HG02642 (cell line): ENCODE results near the gene C14orf132.

Experiments
- ATAC-seq: cut with Tn5 transposase; IDR thresholded peaks from one replicate; pipeline ENCODE4 v1.9.1; 2021; ENCODE audit warnings: mild to moderate bottlenecking; ENCODE audit not compliant: unreplicated experiment, poor library complexity

C14orf132 gene

DNA sequence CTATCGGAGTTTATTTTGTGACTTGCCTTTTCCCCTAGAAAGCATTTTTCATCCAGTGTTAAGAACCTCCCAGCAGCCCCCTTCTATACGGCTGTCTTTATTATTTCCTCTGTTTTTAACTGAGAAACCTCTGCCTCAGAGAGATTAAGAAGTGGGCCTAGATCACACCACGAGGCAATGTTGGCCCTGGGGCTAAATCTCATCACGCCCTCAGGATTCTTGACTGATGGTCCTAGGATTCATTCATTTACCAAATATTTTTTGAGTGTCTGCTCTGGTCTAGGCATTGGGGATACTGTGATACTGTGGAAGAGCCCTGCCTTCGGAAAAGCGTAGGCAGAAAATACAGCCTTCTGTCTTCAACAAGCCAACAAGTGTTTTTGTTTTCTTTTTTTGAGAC is 42.1 kb downstream of the C14orf132 start:
- ATAC-seq: no peak

DNA sequence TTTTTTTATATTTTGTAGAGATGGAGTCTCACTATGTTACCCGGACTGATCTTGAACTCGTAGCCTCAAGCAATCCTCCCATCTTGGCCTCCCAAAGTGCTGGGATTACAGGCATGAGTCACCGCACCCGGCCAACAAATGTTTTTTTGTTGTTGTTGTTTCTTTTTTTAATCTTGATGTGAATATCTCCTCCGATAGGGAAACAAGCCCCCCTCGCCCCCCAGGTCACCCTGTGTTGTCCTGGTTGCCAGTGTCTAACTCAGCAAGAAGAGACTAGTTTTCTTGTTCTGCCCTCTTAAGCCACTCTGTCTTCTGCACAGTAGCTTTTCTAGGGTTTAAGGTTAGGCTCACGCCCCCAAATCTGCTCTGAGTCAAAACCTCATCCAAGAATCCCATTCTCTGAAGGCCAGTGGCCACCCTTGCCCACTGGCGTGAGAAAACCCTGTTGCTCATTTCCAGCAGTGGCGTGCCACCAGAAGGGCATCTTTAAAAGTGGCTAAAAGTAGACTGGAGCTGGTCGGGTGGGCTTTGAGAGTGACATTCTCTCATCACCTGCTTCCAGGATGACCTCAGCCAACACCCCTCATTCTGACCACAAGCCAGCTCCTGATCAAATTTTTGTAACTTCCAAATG is 42.7 kb downstream of the C14orf132 start:
- ATAC-seq: no peak

DNA sequence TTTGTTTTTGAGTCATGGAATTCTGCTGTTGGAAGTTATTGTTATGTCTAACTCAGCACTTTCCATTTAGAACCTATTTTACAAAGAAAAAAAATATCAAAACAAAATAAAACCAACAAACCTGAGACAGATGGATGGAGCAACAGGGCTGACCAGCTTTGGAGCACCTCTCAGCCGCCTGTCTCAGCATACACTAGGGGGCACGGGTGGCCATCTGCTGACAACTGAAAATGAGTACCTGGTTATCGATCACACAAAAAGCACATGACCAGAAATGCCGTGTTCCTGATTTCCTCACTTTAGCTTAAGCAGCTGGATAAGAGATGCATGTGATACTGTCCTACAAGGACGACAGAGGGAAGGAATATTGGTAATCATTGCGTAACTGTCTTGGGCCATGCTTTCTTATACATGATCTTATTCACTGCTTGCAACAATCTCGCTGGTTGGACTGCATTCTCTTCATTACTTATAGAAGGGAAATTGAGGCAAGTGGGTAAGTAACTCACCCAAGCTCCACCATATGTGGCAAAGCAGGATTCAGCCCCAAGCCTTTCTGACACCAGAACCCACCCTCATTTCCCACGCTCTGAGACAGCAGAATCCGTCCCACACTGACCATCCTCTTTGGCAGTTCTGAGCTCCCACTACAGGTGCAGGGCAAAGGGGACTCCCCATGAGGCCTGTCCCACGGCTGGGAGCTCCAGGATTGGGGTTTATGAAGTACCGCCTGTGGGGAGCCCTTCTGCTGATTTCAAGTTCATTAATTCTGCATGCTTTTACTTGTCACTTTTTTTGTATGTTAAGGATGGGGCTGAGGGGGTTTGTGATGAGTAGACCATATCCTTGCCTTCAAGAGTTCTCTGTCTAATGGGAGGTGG is 43.5 kb downstream of the C14orf132 start:
- no peak for ATAC-seq

DNA sequence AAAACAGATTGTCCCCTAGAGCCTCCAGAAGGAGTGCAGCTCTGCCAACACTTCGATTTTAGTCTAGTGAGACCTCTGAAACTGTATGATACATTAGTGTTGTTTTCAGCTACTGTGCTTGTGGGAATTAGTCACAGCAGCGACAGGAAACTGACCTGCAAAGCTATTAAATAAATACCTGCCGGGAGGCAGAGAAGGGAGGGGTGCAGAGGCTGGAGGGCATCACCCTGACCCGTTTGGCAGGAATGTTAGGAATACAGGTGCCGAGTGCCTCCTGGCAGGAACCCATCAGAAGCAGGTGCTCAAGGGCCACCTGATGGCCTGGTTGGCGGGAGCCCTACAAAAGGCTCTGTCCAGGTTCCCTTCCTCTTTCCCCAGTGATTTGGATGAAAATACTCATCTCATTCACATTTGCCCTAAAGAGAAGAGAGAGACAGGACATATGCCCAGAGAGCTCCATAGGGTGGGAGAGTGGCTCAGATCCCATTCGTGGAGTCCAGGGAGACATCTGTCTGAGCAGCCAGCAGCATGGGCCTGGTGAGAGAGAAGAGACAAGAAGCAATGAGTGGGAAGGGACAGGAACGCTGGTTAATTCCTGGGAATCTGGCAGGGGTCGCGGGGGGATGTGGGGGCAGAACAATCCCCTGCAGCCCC is 44.6 kb downstream of the C14orf132 start:
- ATAC-seq: no peak

DNA sequence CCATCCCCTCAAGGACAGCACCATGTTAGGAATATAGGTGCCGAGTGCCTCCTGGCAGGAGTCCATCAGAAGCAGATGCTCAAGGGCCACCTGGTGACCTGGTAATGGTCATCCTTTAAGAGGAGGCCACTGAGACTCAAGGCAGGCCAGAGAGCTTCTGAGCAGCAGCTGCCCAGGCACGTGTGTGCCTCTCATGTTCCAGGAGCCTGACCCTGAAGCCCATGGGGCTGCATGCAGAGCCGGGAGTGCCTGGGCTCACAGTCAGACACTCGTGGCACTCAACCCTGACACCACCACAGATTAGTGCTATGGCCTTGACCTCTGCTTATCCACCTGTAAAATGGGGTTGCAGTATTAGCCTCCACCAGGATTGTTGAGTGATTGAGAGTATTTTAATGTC is 45.6 kb downstream of the C14orf132 start:
- no peak for ATAC-seq

DNA sequence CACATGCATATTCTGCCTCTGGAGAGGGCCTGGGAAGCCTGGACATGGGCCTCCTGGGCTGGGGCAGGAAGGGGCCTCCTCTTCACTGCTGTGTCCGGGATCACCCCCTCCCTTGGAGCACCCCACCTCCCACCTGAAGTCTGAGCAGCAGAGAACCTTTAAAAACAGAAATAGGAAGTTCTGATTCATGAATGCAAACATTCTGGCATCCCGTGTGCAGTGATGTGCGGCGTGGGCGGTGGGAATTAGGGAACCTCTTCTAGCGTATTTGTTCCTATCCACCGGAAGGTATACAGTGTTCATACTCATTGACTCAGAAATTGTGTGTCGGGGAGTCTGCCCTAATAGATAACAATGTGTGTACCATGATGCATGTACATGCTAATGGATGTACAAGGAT is 46.2 kb downstream of the C14orf132 start:
- ATAC-seq: no peak

DNA sequence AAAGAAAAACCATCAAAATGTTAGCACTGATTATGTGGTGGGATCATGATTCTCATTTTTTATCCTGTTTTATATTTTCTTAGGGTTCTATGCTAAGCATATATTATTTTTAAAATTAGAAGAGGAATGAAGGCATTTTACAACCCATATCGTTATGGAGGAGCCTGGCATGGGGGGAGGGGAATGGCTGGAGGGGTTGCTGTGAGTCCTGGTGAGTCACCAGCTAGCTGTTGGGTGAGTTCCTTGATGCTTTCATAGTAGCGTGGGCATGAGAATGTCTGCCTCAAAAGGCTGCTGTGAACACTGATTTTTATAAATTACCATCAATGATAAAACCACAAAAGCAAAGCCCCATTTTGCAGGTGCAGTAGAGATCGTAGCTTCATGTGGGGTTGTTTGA is 46.9 kb downstream of the C14orf132 start:
- ATAC-seq: no peak

DNA sequence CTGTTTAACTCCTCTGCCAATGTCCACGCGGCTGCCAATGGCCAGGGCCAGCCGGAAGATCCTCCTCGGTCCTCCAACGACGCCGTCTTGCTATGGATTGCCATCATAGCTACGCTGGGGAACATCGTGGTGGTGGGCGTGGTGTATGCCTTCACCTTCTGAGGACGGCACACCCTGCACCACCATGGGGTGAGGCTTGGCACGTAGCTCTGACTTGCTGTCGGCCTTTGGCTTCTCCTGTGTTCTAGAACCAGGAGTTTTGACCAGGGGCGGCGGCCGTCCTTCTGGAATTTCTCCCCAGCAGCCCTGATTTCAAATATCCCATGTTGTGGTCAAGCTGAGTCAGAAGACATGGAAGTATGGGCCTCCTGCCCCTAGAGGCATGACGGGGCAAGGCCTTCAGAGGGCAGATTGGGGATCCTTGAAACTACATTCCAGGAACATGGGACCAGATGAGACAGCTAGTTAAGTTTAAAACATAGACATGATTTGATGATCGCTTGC is 47.5 kb downstream of the C14orf132 start:
- ATAC-seq: no peak

DNA sequence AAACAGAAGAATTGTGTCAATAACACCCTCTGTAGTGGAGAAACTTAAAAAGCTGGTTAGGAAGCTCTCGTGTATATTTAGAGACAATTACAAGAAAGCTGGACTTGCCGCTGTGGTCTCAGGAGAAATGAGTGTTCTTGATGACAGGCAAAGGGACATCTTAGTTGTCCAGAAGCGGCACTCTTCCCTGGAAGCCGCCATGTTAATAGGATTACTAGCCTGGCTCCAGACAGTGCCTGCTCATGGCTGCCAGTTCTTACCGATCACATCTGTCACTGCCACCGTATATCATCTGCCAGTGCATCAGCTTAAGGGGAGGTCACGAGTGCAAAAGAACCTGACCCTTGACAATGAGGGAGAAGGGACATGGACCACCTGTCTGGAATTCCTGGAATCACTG is 48.9 kb downstream of the C14orf132 start:
- ATAC-seq: no peak

DNA sequence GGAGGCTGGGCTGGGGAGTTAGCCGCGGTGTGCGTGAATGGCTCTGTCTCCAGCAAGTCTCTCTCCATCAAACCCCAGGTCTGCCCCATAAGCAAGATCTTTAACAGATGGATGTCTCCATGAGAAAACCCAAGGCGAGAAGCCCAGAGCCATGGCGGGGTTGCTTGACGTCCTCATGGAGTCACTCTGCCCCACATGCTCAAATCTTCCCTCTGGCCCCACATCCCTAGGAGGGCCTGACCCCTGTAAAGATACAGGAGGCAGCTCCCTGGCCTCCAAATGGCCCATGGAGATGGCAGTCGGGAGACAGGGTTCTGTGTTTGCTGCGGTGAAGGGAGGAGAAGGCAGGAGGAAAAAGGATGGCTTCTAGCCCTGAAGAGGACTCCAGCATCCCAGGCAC is 49.3 kb downstream of the C14orf132 start:
- no peak for ATAC-seq

DNA sequence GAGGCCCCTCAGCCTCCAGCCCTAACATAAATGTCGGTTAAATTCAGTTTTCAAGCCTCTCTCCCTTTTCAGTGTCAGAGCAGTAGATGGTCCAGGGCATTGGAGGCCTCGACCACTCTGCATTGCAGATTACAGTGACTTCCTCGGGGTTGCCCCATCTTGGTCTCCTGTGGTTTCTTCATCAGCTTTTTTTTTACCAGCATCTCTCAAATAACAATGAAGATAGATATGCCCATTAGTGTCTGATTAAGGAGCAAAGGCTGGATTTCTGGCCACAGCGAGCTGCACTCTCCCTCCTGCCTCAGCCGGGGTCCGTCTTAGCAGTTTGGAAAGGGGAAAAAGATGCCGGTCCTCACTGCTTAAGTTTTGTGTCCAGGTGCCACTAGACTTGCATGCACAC is 49.7 kb downstream of the C14orf132 start:
- ATAC-seq: no peak

DNA sequence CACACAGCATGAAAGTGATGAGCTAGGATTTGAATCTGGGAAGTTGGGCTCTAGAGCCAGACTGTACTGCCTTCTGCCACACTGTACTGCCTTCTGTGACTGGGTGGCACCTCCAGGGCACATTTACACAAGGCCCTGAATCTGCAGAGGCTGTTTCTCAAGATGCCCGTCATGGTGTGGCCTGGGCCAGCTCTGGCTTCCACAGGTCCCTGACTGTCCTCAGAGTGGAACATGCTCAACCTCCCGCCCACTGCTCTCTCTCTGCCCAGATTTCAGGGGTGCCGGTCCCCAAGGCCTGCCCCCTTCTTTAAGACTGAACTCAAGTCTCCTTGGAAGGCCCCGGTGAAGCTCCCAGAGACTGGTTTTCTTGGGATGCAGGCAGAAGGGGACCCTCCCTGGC is 50.2 kb downstream of the C14orf132 start:
- no peak for ATAC-seq

DNA sequence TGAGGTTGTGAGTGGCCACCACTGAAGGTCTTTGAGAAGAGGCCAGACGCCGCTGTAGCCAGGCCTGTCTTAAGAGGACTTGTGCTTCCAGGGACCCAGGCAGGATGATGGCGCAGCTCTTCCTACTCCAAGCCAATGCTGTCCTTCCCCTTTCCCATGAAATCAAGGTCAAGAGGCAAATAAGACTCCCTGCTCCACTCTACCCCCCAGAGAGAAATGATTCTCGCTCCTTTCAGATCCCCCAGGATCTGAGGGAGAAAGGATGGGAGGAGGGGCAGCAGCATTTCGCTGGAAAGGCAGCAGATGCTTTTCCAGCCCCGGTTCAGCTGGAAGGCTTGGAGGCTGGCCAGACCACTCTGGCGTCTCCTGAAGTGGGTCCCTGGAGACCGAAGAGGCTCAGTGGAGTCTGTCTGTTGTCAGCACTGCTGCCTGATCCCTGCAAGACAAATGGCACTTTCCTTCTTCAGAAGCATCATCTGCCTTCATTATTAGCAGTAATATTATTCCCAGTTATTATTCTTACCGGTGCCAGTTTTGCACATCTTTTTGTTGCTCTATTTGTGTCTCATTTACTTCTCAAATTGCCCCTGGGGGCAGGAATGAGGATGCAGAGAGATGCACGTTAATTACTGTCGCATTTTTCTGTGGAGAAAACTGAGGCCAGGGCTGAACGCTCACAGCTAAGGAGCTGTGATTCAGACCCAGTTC is 51.4 kb downstream of the C14orf132 start:
- ATAC-seq: no peak

DNA sequence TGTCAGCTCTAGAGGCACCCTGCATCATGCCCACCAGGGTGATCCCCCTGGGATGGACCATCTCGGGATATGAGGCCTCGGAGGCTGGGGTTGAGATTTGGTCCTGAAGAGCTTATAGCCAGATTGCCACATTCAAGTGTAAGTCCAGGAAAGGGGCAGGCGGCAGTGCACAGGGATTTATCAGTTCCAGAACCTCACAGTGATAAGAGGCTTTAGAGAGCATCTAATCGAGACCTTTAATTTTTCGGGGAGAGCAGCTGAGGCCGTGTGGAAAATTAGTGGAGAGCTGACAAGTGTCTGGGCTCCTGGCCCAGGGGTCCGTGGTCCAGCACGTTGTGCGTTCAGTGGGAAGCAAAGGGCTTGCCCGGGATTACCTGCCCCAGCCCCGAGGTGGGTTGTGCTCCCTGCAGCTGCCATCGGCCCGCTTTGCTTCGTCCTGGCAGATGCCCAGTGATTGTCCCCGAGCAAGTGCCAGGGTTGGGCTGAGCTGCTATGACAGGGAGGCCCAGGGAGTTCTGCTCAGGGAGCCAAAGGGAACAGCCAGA is 52.1 kb downstream of the C14orf132 start:
- no peak for ATAC-seq

DNA sequence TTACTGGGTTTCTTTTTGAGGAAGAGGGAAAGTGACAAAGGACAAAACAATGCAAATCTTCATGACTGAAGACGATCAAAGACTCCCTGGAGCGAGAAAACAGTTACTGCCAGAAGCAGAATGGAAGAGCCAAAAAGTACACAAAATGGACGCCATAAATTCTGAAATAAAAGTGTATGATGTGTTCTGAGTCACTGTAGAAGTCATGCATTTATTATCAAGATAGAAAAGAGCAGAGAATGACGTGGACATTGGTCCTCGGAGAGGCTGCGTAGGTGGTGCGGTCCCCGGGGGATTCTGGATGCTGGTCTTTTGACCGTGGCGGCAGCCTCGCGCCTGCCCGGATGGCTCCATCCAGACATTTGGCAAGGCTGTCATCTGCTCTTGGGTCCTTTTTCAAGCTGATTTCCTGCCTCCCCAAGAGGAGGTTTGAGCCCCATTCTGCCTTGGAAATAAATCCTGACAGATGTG is 52.8 kb downstream of the C14orf132 start:
- ATAC-seq: no peak

DNA sequence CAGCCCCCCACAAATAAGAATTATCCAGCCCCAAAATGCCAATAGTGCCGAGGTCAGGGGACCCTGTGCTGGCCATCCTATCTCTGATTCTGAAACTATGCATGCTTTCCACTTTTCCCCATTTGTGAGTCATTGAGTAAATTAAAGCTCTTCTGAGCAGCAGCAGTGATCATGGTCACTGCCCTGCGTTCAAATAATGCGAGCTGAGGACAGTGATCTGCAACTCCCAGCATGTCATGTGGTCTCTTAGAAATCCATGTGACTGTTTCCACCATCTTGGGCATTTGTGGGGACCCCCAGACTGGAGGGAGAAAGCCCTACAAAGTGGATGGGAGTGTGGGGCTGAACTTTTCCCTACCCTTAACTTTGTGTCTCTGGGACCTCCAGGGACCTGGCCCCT is 53.8 kb downstream of the C14orf132 start:
- ATAC-seq: no peak

DNA sequence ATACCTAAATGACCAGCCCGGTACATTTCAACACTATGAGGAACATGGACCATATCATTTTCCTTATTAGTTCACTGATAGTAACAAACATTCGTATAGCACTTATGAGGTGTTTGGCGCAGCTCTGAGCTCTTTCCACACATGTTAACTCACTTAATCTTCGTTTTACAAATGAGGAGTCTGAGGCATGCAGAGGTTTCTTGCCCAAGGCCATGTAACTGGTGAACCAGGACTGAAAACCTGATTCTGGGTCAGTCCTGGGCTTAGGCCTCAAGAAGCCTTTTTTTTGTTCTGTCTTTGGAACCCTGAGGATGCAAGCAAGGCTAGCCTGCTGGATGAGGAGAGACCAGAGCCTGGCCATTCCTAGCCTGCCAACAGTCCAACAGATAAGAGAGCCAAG is 55.0 kb downstream of the C14orf132 start:
- ATAC-seq: no peak

DNA sequence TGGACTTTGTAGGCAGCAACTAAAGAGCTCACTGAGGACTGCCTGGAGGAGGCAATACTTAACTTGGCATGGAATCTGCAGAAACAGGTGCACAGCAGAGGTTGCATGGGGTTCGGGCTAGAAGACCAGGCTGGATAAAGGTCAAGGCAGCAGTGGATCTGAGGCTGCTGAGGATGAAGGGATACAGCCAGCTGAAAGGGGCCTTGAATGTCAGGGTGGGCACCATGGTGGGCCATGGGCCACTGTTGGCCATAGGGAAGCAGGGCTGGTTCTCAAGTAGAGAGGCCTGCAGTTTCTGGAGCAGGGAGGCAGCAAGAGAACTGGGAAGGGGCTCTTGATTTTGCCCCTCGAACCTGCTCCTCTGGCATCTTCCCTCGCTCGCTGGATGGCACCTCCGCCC is 55.5 kb downstream of the C14orf132 start:
- no peak for ATAC-seq

DNA sequence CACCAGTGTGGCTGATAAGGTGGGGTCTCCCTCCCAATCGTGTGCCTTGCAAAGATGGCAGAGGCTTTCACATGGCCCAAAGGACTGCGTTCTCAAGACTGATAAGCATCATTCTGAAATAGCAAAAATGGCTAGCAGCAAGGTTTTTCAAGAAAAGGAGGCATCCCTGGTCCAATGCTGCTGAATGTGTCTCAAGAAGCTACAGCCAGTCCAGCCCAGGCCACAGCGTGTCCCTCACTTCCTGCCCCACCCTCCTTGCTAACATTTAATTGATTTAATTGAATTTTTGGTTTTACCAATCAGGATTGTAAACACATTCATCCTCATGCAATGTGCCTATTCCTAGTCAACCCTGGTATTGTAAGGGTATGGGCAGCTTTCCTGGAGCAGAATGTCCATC is 55.9 kb downstream of the C14orf132 start:
- no peak for ATAC-seq
